Measurements from ENCODE around the gene TEX11.

The TEX11 gene

DNA sequence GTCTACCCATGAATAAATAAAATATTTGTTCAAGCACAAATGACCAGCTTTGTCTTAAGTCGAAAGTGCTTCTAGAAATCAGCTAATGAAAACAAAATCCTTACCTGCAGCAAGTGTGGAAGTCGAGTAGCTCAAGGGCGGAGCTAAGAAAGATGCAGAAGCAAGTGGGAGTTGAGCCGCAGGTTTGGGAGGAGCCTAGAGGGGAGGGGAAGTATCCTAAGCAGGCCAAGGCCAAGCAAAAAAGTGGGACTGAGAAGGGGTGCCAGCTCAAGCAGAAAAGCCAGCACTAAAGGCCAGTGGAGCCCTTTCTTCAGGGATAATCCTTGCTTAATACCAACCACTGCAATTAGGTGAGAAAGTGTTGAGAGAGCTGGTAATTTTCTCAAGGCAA, 403.1 kb downstream of the TEX11 start:
- ChIA-PET CTCF (no interaction called here), POLR2A (no interaction called here)
- no peak overlapping the region for H3K4me3 ChIP-seq (ENCODE audit: low read depth, low read length)

GRCh38 chrX:70504772-70505450, 403.6 kb downstream of the TEX11 start:
- H3K4me3 ChIP-seq (ENCODE audit: low read depth, low read length): no peak overlapping the region
- no peak for DNase-seq (ENCODE audit: low read depth, low spot score)
- CTCF ChIA-PET: no interaction called here
- no peak for TF ChIP-seq CTCF (IDR thresholded peaks at IDR 0.05; ENCODE audit: insufficient read depth, low read length, missing control alignments)
- POLR2A ChIA-PET: no interaction called here

More for the DNA sequence above, 403.1 kb downstream of the TEX11 start:
- no peak for TF ChIP-seq CTCF (IDR thresholded peaks at IDR 0.05; ENCODE audit: insufficient read depth, low read length, missing control alignments)
- DNase-seq (ENCODE audit: low read depth, low spot score): no peak

DNA sequence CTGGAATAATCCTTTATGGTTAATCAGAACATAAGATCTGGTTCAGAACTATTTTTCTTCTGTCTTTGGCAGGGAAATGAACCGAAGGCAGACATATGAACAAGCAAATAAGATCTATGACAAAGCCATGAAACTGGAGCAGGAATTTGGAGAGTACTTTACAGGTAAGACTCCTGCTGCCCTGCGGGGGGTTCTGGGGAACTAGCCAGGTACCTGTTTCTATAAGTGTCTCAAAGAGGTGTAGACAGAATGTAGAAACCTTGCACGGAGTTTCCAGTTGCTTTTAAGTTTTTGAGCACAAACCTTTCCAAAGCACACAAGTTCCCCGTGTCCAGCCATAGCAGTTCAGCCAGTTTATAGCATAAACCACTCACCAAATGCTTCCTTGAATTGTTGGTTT, 407.7 kb downstream of the TEX11 start:
- DNase-seq (ENCODE audit: low read depth, low spot score): no peak
- no peak overlapping the region for H3K4me3 ChIP-seq (ENCODE audit: low read depth, low read length)
- POLR2A ChIA-PET: no interaction called here
- no peak for TF ChIP-seq CTCF (IDR thresholded peaks at IDR 0.05; ENCODE audit: insufficient read depth, low read length, missing control alignments)
- CTCF ChIA-PET: no interaction called here

- no peak for DNase-seq (ENCODE audit: low read depth, low spot score)
- CTCF ChIA-PET: interaction anchor here (0.6 kb wide), 1 partner anchor 46 kb away, joined by 3 read pairs; no protein-coding TSS in a partner anchor
- POLR2A ChIA-PET: no interaction called here
- TF ChIP-seq CTCF (IDR thresholded peaks at IDR 0.05; ENCODE audit: insufficient read depth, low read length, missing control alignments): no peak
- H3K4me3 ChIP-seq (ENCODE audit: low read depth, low read length): no peak overlapping the region
Observed at GRCh38 chrX:70498129-70498528, 410.4 kb downstream of the TEX11 start.

GRCh38 chrX:70497026-70497425, 411.5 kb downstream of the TEX11 start:
- CTCF ChIA-PET: no interaction called here
- no peak for TF ChIP-seq CTCF (IDR thresholded peaks at IDR 0.05; ENCODE audit: insufficient read depth, low read length, missing control alignments)
- DNase-seq (ENCODE audit: low read depth, low spot score): no peak
- no peak overlapping the region for H3K4me3 ChIP-seq (ENCODE audit: low read depth, low read length)
- POLR2A ChIA-PET: no interaction called here

DNA sequence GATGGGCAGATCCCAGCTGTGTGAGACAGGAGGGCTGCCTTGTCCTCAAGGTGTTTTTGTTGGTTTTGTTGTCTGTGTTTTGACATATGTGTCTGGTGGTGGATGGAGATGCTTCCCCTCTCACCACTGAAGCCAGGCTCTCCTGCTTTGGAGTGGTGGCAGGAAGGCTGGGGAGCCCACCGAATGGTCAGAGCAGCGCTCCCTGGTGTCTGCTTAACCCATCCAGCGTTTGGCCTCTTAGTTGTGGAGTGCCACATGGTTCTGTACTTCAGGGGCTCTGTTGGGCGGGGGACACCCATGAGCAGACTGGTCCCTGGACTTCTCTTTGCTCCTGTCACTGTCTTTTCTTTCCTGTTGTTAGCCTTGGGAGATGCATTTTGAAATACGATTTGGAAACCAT, 412.0 kb downstream of the TEX11 start:
- CTCF ChIA-PET: interaction anchor here (1.5 kb wide), 1 partner anchor 15 kb away, joined by 3 read pairs; no protein-coding TSS in a partner anchor
- POLR2A ChIA-PET: no interaction called here

More for the DNA sequence above, 412.0 kb downstream of the TEX11 start:
- H3K4me3 ChIP-seq (ENCODE audit: low read depth, low read length): no peak overlapping the region
- no peak for TF ChIP-seq CTCF (IDR thresholded peaks at IDR 0.05; ENCODE audit: insufficient read depth, low read length, missing control alignments)
- no peak for DNase-seq (ENCODE audit: low read depth, low spot score)
